ENCODE data around the gene COL4A6.

DNA sequence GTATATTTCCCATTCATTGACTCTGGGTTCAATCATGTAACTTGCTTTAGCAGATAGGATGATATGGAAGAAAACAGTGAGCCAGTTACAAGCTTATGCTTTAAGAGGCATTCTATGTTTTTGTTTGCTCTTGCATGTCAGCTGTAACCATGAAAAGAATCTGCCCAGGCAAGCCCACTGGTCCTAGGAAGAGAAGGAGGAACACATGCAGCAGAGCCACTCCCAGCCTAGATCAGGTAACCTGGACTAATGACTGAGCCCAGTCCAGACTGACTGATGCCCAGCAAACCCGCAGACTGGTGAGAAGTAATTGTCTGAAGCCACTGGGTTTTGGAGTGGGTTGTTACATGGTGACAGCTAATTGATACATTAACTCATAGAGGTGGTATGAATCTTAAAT lies 167.9 kb downstream of the COL4A6 start:
- TF ChIP-seq, protein P1, sequence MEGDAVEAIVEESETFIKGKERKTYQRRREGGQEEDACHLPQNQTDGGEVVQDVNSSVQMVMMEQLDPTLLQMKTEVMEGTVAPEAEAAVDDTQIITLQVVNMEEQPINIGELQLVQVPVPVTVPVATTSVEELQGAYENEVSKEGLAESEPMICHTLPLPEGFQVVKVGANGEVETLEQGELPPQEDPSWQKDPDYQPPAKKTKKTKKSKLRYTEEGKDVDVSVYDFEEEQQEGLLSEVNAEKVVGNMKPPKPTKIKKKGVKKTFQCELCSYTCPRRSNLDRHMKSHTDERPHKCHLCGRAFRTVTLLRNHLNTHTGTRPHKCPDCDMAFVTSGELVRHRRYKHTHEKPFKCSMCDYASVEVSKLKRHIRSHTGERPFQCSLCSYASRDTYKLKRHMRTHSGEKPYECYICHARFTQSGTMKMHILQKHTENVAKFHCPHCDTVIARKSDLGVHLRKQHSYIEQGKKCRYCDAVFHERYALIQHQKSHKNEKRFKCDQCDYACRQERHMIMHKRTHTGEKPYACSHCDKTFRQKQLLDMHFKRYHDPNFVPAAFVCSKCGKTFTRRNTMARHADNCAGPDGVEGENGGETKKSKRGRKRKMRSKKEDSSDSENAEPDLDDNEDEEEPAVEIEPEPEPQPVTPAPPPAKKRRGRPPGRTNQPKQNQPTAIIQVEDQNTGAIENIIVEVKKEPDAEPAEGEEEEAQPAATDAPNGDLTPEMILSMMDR (IDR thresholded peaks at IDR 0.05; ENCODE audit: low read depth, low read length, poor library complexity, severe bottlenecking), result no peak
- no peak for TF ChIP-seq EZH2phosphoT487 (IDR thresholded peaks at IDR 0.05; ENCODE audit: borderline replicate concordance, low read length)

Data from DOHH2 (cell line).